Fibroblast of lung (primary cell): ENCODE results near the gene OR10G6.

ENCODE experiments used
- CTCF ChIP-seq, 2 donors: IDR thresholded peaks in 1 of 2; conservative IDR thresholded peaks in 1 of 2; 1 replicate in 1 of 2; 2 replicates in 1 of 2; pipeline ENCODE4 v1.5.1; 2011 to 2012; ENCODE audit warnings: low read length in 2 of 2, control low read depth in 1 of 2, inconsistent platforms in 1 of 2, low read depth in 1 of 2, mild to moderate bottlenecking in 1 of 2
- EZH2 ChIP-seq: IDR thresholded peaks from 2 replicates; pipeline ENCODE4 v1.5.1; 2012; ENCODE audit warnings: low read length, control low read depth, mild to moderate bottlenecking; ENCODE audit errors: missing control alignments

DNA sequence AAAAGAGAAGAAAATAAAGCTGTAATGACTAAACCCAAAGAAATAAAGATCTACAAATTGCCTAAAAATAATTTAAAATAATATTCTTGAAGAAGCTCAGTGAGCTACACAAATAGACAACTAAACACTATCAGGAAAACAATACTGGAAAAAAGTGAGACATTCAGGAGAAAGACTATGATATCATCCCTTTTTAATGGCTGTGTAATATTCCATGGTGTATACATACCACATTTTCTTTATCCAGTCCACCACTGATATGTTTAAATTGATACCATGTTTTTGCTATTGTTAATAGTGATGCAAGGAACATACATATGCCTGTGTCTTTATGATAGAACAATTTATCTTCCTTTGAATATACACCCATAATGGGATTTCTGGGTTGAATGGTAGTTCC is 38.2 kb downstream of the OR10G6 start:
- TF ChIP-seq CTCF (conservative IDR thresholded peaks at IDR 0.05 in 1 of 2, IDR thresholded peaks at IDR 0.05 in 1 of 2; ENCODE audit: low read depth in 1 of 2, low read length in 2 of 2) = no peak
- TF ChIP-seq EZH2 = no peak
